Activated CD4-positive, alpha-beta memory T cell treated with anti-CD3 and anti-CD28 coated beads, Interleukin-2, amount 10 ng/mL, durations not matched to agents 7 days and 5 days (primary cell): Measurements from ENCODE around the gene PAK4. TPM values are rescaled to one million over a fixed set of nuclear protein-coding genes. Genes with fewer than 3 reads are reported as not detected.
A peak's percentile ranks its signal among the peaks of the same experiment; 100 is the strongest.
"Not testable (repeated sequence)": the region's sequence is repeated elsewhere in the genome, so short reads cannot be mapped to it uniquely, and the experiment has no call there.

ENCODE experiments used
- CTCF ChIA-PET: fragments of 350-600 bp; sonication (Branson Sonifier 250); formaldehyde crosslinking; loops from one replicate; lab custom pipeline; 2021; ENCODE audit warnings: antibody characterized with exemption, inconsistent platforms; lab: Charles Lee
- POLR2A ChIA-PET: fragments of 350-600 bp; sonication (Branson Sonifier 250); formaldehyde crosslinking; loops from one replicate; lab custom pipeline; 2021; ENCODE audit warnings: antibody characterized with exemption; lab: Charles Lee
- DNase-seq: peaks from one replicate; pipeline ENCODE4 v3.0.0-alpha.2; 2020
- H3K27ac Mint-ChIP-seq: one replicate; pipeline ENCODE4 v1.8.0; 2021; ENCODE audit warnings: mild to moderate bottlenecking, mixed read lengths
- H3K27me3 Mint-ChIP-seq: one replicate; pipeline ENCODE4 v1.8.0; 2021; ENCODE audit warnings: mixed read lengths
- H3K36me3 Mint-ChIP-seq: one replicate; pipeline ENCODE4 v1.8.0; 2021; ENCODE audit warnings: low read depth, mixed read lengths
- H3K4me1 Mint-ChIP-seq: one replicate; pipeline ENCODE4 v1.8.0; 2021; ENCODE audit warnings: mixed read lengths
- H3K4me3 Mint-ChIP-seq: one replicate; pipeline ENCODE4 v1.8.0; 2021; ENCODE audit warnings: mild to moderate bottlenecking, mixed read lengths
- H3K9me3 Mint-ChIP-seq: one replicate; pipeline ENCODE4 v1.8.0; 2021; ENCODE audit warnings: mixed read lengths
- total RNA-seq, 2 experiments: library from RNA; stranded (reverse); gene quantifications; one replicate each; pipeline ENCODE4 v1.2.3, GENCODE V29; 2021

Gene PAK4
- total RNA-seq, 2 experiments from 2014 or later = 16.2 to 19.6 TPM

DNA sequence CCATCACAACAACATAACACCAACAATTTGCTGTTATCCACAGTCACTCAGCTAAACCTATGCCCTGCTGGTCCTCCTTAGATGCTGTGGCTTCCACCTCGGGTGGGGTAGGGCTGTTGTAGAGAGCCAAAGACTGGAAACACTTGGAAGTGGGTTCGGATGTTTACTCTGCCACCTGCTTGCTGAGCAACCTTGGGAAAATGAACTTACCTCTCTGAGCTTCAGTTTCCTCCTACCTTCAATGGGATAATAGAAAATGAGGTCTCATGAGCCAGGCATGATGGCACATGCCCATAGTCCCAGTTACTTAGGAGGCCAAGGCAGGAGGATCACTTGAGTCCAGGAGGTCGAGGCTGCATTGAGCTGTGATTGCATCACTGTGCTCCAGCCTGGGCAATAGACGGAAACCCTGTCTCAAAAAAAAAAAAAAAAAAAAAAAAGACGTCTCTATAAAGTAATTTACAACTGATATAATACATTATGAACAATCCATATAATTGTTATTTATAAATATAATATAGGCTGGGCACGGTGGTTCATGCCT lies 81.8 kb downstream of the PAK4 start:
- H3K4me3 Mint-ChIP-seq = no peak overlapping the region
- no peaks in the 10 kb centered on the region for H3K9me3 Mint-ChIP-seq
- ChIA-PET CTCF (no interaction called here), POLR2A (no interaction called here)
- no peak for DNase-seq
- peaks cover 30% of the 10 kb centered on the region for H3K27me3 Mint-ChIP-seq
- no peak overlapping the region for H3K27ac Mint-ChIP-seq
- no peaks in the 10 kb centered on the region for H3K36me3 Mint-ChIP-seq
- H3K4me1 Mint-ChIP-seq = no peaks in the 10 kb centered on the region

DNA sequence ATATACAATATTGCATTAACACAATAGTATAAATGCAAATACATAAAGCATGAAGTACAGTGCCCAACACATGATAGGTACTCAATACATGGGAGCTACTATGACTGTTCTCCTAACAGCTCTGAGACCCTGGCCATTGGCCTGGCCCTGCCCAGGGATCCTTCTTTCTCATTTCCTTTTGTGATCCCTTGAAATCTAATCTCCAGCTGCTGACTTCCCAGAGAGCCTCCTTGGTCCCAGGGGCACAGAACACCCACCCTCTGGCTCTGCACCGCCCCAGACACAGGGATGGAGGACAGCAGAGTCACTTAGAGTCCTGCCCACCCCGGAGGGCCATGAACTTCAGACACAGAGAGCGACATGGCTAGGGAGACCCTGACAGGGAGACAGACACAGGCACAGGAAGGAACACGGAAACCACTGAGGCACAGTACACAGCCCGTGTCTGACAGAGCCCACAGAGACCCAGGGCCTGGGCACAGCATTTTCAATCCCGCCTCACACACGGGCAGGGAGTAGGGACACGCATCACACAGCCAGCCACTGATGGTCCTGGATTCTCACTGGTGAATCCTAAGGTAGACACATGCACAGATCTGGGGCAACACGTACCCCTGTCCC lies 82.7 kb downstream of the PAK4 start:
- H3K27ac Mint-ChIP-seq = no peak overlapping the region
- peaks cover 22% of the 10 kb centered on the region for H3K27me3 Mint-ChIP-seq
- DNase-seq = no peak
- H3K9me3 Mint-ChIP-seq = no peaks in the 10 kb centered on the region
- H3K4me1 Mint-ChIP-seq = no peaks in the 10 kb centered on the region
- ChIA-PET POLR2A (no interaction called here), CTCF (interaction anchor here (0.7 kb wide), 1 partner anchor 162 kb away, joined by 3 read pairs; no protein-coding TSS in a partner anchor)
- no peaks in the 10 kb centered on the region for H3K36me3 Mint-ChIP-seq
- no peak overlapping the region for H3K4me3 Mint-ChIP-seq

DNA sequence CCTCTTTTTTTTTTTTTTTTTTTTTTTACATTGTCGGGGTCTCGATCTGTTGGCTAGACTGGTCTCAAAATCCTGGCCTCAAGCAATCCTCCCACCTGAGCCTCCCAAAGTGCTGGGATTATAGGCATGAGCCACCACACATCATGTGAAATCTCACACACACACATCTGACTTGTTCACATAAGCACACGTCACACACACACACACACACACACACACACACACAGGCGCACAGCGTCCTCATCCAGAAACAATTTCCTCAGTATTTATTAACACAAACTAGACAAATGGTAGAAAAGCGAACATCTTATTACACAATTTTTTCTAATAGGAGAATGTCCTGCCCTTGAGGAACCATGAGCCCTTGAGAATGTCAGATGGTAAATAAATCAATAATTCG lies 83.6 kb downstream of the PAK4 start:
- H3K36me3 Mint-ChIP-seq = no peaks in the 10 kb centered on the region
- no peak for DNase-seq
- ChIA-PET POLR2A (no interaction called here), CTCF (interaction anchor here (0.7 to 1.0 kb wide), 2 partner anchors 118 to 161 kb away, joined by 3 to 5 read pairs; no protein-coding TSS in a partner anchor)
- no peaks in the 10 kb centered on the region for H3K4me1 Mint-ChIP-seq
- peaks cover 15% of the 10 kb centered on the region for H3K27me3 Mint-ChIP-seq
- no peaks in the 10 kb centered on the region for H3K9me3 Mint-ChIP-seq
- no peak overlapping the region for H3K27ac Mint-ChIP-seq
- no peak overlapping the region for H3K4me3 Mint-ChIP-seq

DNA sequence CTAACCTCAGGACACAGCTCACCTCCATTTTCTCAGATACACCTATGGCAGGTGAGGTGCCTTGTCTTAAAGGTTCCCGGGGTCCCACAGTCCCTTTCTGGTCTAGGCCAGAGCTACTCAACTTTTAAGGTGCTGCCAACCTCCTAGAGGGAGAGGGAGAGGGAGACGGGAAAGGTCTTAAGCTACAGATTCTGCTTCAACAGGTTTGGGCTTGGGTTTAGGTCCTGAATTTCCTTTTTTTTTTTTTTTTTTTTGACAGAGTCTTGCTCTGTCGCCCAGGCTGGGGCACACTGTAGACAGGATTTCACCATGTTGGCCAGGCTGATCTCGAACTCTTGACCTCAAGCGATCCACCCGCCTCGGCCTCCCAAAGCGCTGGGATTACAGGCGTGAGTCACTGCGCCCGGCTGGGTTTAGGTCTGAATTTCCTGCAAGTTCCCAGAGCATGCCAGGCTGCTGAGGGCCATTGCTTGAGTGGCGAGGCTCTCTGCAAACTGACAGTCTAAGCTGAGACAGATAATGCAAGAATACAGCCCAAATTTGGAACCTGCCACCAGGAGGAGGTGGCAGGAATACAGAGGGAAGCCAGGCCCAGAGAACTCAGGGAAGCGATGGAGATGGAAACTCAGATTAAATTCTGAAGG lies 86.3 kb downstream of the PAK4 start:
- CTCF ChIA-PET = interaction anchor here (0.7 to 2.0 kb wide), 6 partner anchors 36 to 250 kb away, joined by 4 to 9 read pairs (median 6); partner anchors contain the start of gene PLEKHG2
- Mint-ChIP-seq H3K27ac (no peak overlapping the region), H3K4me1 (no peaks in the 10 kb centered on the region), H3K9me3 (no peaks in the 10 kb centered on the region), H3K36me3 (no peaks in the 10 kb centered on the region), H3K27me3 (peaks cover 6% of the 10 kb centered on the region), H3K4me3 (no peak overlapping the region)
- POLR2A ChIA-PET = interaction anchor here (1.4 kb wide), 1 partner anchor 224 kb away, joined by 3 read pairs; the partner anchor contains the start of gene RPS16
- DNase-seq = no peak

DNA sequence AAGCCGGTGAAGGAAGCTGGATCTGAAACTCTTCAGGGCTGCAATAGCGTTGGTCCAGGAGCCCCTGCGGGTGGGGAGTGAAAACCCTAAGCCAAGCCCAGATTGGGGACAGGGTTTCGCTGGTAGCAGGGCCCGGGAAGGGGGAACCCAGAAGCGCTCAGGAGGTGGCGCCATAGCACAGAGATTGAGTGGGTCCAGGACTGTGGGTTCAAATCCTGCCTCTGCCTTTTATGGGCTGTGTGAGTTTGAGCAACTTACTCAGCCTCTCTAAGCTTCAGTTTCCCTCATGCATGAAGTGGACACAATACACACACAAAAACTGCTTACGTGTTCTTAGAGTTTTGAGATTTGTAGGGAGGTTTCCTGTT lies 86.8 kb downstream of the PAK4 start:
- POLR2A ChIA-PET = interaction anchor here (0.6 to 1.4 kb wide), 2 partner anchors 10 to 223 kb away, joined by 3 read pairs; partner anchors contain the start of gene RPS16
- CTCF ChIA-PET = interaction anchor here (1.0 to 2.0 kb wide), 4 partner anchors 115 to 251 kb away, joined by 4 to 9 read pairs (median 4); partner anchors contain the start of gene PLEKHG2

DNA sequence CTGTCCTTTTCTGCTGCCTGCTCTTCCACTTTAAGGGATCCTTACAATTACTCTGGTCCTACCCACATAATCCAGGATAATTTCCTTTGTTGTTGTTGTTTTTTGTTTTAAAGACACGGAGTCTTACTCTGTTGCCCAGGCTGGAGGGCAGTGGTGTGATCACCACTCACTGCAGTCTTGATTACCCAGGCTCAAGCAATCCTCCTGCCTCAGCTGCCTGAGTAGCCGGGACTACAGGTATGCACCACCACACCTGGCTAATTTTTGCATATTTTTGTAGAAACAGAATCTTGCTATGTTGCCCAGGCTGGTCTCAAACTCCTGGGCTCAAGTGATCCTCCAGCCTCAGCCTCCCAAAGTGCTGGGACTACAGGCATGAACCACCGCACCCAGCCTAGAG lies 89.7 kb downstream of the PAK4 start:
- H3K27me3 Mint-ChIP-seq, H3K27ac Mint-ChIP-seq, H3K36me3 Mint-ChIP-seq, H3K4me3 Mint-ChIP-seq, CTCF ChIA-PET, H3K9me3 Mint-ChIP-seq, H3K4me1 Mint-ChIP-seq, DNase-seq, POLR2A ChIA-PET: not testable (repeated sequence)

More for the DNA sequence above, 86.8 kb downstream of the PAK4 start:
- H3K9me3 Mint-ChIP-seq = no peaks in the 10 kb centered on the region
- no peaks in the 10 kb centered on the region for H3K4me1 Mint-ChIP-seq
- DNase-seq = peak; percentile 76
- H3K4me3 Mint-ChIP-seq = no peak overlapping the region
- peaks cover 11% of the 10 kb centered on the region for H3K27me3 Mint-ChIP-seq
- H3K36me3 Mint-ChIP-seq = no peaks in the 10 kb centered on the region
- H3K27ac Mint-ChIP-seq = no peak overlapping the region

DNA sequence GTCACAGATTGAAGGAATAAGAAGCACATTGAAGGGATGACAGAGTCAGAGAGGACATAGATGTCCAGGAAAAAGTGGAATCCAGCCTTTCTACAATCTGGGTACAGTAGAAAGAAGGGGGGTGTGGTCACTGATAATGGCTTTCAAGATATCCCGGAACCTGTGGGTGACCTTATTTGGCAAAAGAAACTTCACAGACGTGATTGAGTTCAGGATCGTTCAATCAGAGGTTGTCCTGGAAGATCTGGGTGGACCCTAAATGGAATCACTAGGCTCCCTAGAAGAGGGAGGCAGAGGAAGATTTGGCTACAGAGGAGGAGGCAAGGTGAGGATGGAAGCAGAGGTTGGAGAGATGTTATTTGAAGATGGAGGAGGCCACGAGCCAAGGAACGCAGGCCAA lies 91.5 kb downstream of the PAK4 start:
- no peaks in the 10 kb centered on the region for H3K9me3 Mint-ChIP-seq
- H3K36me3 Mint-ChIP-seq = no peaks in the 10 kb centered on the region

DNA sequence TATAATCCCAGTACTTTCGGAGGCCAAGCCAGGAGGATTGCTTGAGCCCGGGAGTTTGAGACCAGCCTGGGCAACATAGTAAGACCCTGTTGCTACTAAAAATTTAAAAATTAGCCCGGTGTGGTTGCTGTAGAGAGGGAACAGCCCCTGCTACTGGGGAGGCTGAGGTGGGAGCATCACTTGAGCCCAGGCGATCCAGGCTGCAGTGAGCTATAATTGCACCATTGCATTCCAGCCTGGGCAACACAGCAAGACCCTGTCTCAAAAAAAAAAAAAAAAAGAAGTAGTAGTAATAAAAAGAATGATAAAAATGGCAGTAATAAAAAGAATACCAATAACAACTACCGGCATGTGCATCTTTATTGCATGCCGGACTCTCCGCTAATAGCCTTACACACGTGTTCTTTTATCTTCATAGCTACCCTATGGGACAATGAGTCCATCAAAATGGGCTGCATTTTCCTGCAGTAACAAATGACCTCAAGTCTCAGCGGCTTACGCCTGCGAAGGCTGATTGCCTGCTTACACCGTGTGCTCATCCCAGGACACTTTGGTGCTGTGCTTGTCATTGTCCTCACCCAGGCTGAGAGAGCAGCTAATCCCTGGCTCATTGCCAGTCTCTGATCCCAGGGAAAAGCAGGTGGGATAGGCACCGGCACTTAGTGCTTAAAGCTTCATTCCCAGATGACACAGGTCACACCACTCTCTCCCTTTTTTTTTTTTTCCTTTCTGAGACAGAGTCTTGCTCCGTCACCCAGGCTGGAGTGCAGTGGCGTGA lies 92.8 kb downstream of the PAK4 start:
- CTCF ChIA-PET = interaction anchor here (0.7 to 1.6 kb wide), 2 partner anchors 11 to 111 kb away, joined by 3 read pairs; no protein-coding TSS in a partner anchor
- H3K27ac Mint-ChIP-seq = no peak overlapping the region
- DNase-seq = no peak
- no peaks in the 10 kb centered on the region for H3K9me3 Mint-ChIP-seq
- no peaks in the 10 kb centered on the region for H3K36me3 Mint-ChIP-seq
- POLR2A ChIA-PET = no interaction called here
- peaks cover 12% of the 10 kb centered on the region for H3K27me3 Mint-ChIP-seq
- no peaks in the 10 kb centered on the region for H3K4me1 Mint-ChIP-seq
- H3K4me3 Mint-ChIP-seq = no peak overlapping the region

More for the DNA sequence above, 91.5 kb downstream of the PAK4 start:
- POLR2A ChIA-PET = no interaction called here
- no peak overlapping the region for H3K27ac Mint-ChIP-seq
- CTCF ChIA-PET = interaction anchor here (0.6 kb wide), 1 partner anchor 858 kb away, joined by 3 read pairs; no protein-coding TSS in a partner anchor
- no peak overlapping the region for H3K4me3 Mint-ChIP-seq
- peaks cover 11% of the 10 kb centered on the region for H3K27me3 Mint-ChIP-seq
- DNase-seq = no peak
- H3K4me1 Mint-ChIP-seq = no peaks in the 10 kb centered on the region

DNA sequence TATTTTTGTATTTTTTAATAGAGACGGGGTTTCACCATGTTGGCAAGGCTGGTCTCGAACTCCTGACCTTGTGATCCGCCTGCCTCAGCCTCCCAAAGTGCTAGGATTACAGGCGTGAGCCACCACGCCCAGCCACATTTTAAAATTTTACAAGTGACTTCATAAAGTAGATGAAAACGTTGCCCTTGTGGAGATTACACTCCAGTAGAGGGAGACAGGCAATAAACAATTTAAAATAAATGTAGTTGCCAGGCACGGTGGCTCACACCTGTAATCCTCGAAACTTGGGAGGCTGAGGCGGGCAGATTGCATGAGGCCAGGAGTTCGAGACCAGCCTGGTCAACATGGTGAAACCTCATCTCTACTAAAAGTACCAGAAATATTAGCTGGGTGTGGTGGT lies 93.5 kb downstream of the PAK4 start:
- H3K36me3 Mint-ChIP-seq, H3K4me3 Mint-ChIP-seq, DNase-seq, H3K4me1 Mint-ChIP-seq, POLR2A ChIA-PET, H3K9me3 Mint-ChIP-seq, H3K27ac Mint-ChIP-seq: not testable (repeated sequence)
- CTCF ChIA-PET = interaction anchor here (0.7 to 1.6 kb wide), 2 partner anchors 10 to 111 kb away, joined by 3 read pairs; no protein-coding TSS in a partner anchor
- peaks cover 16% of the 10 kb centered on the region for H3K27me3 Mint-ChIP-seq

DNA sequence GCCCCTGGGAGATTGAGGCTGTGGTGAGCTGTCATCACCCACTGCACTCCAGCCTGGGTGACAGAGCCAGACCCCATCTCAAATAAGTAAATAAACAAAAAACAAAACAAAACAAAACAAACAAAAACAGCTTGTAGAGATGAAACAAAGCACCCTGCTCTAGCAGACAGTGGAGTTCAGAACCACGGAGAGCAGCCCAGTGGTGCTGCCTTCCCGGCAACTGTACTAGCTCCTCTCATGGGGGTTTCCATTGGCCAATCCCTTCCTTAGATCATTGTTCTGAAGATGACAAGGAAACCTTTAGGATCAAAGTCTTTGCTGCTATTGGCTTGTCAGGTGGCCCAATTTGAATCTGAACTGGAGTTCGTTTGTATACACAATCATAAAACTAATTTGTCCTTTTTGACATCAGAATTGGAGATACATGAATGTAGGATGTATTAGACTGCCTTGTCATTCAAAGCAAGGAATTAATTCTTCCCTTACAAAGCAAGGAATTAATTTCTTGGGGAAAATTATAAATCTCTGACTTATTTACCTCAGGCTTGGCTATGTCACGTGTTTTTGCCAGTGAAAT lies 98.2 kb downstream of the PAK4 start:
- no peak overlapping the region for H3K4me3 Mint-ChIP-seq
- peak; percentile 36 for DNase-seq
- H3K36me3 Mint-ChIP-seq = no peaks in the 10 kb centered on the region
- POLR2A ChIA-PET = no interaction called here
- H3K27me3 Mint-ChIP-seq = peaks cover 31% of the 10 kb centered on the region
- no peaks in the 10 kb centered on the region for H3K9me3 Mint-ChIP-seq
- H3K4me1 Mint-ChIP-seq = no peaks in the 10 kb centered on the region
- no peak overlapping the region for H3K27ac Mint-ChIP-seq
- CTCF ChIA-PET = no interaction called here

DNA sequence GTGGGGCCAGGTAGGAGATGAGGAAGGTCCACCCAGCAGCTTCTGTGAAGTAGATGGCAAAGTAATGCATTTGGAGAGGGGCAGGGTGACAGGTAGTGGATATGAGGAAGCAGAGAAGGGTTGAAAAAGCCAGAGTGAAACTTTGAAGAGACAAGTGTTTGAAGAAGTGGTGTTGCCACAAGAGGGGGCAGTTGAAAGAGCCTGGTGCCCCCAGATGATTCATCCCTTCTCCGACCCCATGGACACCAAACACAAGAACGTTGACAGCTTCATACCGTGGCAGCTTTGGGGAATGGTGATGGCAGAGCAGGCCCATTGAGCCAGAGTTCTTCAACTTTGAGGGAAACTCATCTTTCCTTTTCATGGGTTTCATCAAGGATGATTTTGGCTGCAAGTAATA lies 99.3 kb downstream of the PAK4 start:
- Mint-ChIP-seq H3K4me1 (no peaks in the 10 kb centered on the region), H3K27ac (no peak overlapping the region), H3K9me3 (no peaks in the 10 kb centered on the region), H3K36me3 (no peaks in the 10 kb centered on the region), H3K27me3 (peaks cover 31% of the 10 kb centered on the region), H3K4me3 (no peak overlapping the region)
- ChIA-PET POLR2A (no interaction called here), CTCF (no interaction called here)
- DNase-seq = no peak
